DOHH2 (cell line): ENCODE measurements around the gene POU2F1.

ENCODE experiments used
- CTCF ChIP-seq: fragments of 200-600 bp; sonication (generic); IDR thresholded peaks from one replicate; pipeline ENCODE4 v1.5.1; 2014; ENCODE audit warnings: antibody characterized with exemption, mild to moderate bottlenecking, low read depth, low read length; ENCODE audit not compliant: poor library complexity, severe bottlenecking
- EZH2phosphoT487 ChIP-seq: fragments of 200-600 bp; sonication (generic); IDR thresholded peaks from 2 replicates; pipeline ENCODE4 v1.6.1; 2017; ENCODE audit warnings: borderline replicate concordance, mild to moderate bottlenecking, antibody characterized with exemption, low read length, moderate library complexity, mixed read lengths

- TF ChIP-seq CTCF (no peak), EZH2phosphoT487 (no peak)
Observed at GRCh38 chr1:167178831-167179230, 41.9 kb upstream of the POU2F1 start.
